HG02678 (cell line): Measurements from ENCODE around the gene AZIN2.
"Not testable (repeated sequence)": the region's sequence is repeated elsewhere in the genome, so short reads cannot be mapped to it uniquely, and the experiment has no call there.

Experiments used
- ATAC-seq: cut with Tn5 transposase; IDR thresholded peaks from one replicate; pipeline ENCODE4 v1.9.1; 2021; ENCODE audit warnings: mild to moderate bottlenecking, moderate library complexity; ENCODE audit not compliant: unreplicated experiment

Gene AZIN2

DNA sequence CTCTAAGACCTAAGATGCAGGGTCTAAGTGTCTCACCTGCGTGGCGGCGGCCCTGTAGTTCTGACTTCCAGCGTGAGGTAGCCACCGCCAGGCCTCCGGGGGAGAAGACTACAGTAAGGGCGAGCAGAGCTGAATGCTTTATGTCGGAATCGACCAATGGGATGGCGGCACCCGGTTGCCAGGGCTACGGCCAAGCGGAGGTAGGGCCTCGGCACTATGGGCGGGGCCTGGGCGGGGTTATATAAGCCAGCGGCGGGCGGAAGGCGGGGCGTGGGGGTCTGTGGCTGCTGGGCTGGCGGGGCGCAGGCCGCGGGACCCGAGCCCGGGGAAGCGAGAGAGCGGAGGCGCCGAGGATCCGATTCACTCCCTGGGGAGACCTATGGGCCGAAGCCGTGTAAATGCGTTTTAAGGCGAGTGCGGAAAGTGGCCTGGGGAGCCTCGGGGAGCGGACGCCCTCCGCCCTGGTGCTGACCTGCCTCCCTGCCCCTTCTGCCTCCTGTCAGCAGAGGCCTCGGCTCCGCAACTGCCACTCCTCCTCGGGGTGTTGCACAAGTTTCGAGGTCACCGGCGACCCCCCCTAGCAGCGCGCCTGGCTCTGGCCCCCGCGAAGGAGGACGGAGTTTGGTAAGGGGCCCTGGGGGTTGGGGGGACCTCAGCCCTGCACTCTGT is at the start of gene AZIN2:
Gene AZIN2 (plus strand): TSS at position 269 of the 669 bp plus-strand sequence. CDS start 1,097 bp downstream, outside the sequence.
- peak; percentile 95 for ATAC-seq

DNA sequence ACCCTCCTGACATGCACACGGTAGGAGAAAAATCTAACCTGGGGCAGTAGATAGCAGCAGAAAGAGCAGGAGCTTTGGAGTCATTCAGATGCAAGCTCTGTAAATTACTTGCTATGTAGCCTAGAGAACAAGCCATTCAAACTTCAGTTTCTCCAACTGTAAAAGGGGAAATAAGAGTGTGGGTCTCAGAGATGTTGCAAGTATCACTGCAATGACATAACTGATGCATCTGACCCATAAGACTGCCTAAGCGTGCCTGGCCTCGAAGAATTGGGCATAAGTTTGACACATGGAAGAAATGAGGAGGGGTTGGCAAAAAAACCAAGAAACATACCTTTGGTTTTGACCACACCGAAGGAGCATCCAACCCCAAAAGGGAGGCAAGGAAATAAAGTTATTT is 49.4 kb upstream of the AZIN2 start:
- no peak for ATAC-seq

DNA sequence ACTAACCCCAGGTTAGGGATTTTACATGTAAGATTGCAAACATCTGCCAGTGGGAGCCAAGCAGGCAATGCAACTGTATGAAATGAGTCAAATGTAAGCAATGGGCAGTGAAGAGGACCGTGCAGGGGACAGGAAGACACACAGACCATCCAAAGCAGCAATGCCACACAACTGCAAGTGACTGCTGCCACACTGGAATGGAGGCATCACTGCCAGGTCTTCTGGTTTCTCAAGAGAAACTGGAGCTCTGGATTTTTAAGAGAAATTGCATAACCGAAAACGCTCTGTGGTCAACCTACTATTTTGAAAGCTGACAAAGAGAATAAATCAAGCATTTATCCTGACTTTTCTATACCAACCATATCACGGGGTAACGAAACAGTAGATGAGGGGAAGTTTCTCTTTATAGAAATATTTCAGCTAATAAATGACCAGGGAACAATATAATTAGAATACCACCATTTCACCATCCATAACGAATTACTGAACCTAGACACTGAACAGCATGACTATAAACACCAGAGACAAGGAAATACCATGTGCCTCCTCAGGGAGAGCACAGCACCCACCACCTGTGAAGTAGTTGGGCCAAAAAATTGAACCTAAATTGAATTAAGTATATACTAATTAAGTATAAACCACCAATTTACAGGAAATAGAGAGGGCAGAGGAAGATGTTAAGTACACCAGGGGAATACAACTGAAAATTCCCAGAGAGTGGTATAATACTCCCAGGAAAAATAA is 48.7 kb upstream of the AZIN2 start:
- ATAC-seq = no peak

DNA sequence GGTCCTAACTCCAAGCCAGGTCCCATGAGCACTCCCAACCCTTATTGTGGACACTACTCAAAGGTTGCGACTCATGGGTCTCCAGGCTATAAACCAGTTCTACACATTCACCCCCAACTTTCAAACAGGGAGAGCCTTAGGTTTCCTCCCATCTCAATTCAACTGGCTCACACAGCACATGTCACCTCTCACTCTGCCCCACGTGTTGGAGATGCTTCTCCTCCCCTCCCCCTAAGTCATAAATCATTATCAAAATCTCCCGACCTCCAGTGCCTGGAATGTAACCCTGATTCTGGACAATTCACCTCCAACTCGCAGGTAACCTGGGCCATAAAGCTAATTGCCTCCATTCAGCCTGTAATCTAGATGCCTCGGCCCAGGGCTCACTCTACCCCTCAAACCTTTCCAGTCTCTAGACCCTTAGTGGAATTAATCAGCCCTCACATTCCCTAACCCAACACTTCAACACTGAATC is 44.9 kb upstream of the AZIN2 start:
- no peak for ATAC-seq

DNA sequence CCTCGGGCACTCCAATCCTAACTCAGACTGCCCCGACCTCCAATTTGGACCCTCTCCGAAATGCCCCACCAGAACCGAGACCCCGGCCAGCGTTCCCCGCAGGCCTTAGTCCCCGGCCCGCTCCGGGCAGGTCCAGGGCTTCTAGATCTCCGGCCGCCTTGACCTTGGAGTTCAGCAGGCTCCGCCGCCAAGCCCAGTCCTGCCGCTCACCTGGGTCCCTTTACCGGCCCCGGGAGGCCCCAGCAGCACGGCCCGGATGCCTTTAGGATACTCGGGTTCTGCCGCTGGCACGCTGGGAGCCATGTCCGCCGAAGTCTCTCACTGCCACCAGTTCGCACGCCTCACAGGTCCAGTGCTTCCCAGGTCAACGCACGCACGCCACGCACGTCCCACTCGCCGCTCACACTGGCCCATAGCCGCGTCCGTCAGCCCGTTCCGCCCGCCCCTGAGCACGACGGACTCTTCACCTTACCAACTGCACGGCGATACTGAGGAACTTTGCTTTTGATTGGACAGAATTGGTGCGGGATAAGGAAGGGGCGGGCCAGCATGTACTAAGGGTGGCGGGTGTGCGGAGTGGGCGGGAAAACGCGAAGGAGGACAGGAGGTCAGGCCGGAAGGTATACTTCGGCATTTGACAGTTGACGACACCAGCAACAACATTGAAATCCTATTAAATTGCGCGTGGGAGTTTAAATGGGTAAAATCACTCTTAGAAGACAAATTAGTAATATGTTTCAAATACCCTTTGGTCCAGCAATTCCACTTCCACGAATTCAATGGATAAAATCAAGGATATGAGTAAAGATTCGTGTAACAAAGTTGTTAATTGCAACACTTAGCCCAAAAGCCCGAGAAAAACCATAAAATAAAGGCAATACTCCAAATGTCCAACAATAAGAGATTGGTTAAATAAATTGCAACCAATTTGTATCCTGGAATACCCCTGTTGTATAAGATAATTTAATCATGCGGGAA is 44.1 kb upstream of the AZIN2 start, which contains the start of gene AK2:
Gene AK2 (minus strand): TSS at position 358 of the 978 bp plus-strand sequence. CDS start 55 bp downstream, at position 303.
- peak; percentile 99 for ATAC-seq

DNA sequence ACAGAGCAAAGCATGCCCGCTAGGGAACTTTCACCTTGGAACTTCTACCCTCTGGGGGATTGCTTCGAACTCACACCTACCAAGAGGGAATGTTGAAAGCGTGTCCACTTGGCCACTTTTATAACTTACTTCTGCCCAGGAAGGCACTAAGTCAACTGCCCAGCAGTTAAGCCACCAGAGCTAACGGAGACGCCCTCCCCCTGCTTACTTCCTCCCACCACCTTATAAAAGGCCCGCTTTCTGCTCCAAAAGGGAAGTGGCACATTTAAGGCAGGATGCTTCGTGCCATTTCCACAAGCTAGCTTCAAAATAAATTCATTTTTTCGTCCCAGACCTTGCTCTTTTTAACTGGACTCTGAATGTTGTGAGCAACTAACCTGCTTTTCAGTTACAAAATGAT is 41.1 kb upstream of the AZIN2 start:
- no peak for ATAC-seq

DNA sequence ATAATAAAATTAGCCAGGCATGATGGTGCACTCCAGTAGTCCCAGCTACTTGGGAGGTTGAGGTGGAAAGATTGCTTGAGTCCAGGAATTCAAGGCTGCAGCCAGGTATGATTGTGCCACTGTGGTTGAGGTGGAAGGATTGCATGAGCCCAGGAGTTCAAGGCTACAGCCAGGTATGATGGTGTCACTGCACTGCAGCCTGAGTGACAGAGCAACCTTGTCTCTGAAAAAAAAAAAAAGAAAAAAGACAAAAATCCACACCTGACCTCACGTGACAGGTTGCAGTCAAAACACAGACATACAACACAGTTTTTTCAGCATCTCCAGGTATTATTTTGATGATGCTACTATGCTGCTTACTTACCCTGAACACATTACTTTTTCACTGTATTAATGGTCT is 39.9 kb upstream of the AZIN2 start:
- no peak for ATAC-seq

DNA sequence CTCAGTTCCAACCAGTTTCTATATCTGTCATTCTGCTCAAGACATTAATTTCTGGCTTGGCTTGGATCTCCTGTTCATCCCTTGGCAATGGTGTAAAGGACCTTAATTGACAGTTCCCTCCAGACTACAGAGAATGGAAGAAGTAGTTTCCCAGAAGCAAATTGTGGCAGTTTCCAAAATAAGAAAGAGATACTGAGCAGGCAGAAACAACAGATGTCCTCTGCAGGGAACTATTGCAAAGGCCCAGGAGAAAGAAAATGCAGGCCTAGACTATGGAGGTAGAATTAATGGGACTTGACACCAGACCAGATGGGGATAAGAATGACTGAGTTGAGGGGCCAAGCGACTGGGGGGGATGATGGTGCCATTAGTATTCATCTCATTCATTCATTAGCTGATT is 38.1 kb upstream of the AZIN2 start:
- no peak for ATAC-seq

DNA sequence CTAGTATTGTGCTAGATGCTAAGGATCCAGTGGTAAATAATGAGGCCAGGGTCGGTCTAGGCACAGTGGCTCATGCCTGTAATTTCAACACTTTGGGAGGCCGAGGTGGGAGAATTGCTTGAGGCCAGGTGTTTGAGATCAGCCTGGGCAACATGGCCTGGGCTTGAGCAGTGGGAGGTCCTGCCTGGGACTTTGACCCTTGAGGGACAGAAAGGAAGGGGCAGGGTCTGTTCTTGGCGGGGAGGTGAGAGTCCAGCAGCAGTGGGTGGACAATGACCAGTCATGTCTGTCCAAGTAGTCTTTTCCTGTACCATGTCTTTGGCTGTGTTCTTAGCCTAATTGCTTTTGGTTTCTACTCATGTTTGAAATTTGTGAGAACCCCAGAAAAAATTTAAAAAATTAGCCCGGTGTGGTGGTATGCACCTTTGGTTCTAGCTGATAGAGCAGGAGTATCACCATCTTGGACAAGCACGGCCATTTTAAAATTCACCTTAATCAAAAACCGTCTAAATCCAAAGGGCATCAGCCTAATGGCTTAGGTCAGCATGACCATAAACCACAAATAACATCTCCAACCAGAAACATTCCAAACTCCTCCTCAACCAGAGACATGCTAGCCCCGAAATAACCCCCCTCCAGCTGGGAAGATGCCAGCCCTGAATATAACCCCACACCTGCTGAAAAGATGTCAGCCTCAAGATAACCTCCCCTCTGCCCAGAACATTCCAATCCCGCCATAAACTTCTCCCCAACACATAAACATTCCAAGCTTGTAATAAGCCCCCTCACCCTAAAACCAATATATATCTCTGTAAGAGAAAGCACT is 37.5 kb upstream of the AZIN2 start:
- no peak for ATAC-seq

DNA sequence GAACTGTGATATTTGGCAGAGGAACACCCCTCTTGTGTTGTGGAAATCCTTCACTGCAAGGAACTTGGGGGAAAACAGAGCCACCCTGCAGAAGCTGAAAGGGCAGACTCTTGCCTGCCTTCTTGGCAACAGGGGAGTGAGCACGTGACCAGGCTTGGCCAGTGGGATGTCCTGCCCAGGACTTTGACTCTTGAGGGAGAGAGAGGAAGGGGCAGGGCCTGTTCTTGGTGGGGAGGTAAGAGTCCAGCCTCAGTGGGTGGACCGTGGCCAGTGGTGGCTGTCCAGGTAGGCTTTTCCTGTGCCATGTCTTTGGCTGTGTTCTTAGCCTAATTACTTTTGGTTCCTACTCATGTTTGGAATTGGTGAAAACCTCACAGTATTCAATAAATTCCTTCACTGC is 35.7 kb upstream of the AZIN2 start:
- ATAC-seq = no peak

DNA sequence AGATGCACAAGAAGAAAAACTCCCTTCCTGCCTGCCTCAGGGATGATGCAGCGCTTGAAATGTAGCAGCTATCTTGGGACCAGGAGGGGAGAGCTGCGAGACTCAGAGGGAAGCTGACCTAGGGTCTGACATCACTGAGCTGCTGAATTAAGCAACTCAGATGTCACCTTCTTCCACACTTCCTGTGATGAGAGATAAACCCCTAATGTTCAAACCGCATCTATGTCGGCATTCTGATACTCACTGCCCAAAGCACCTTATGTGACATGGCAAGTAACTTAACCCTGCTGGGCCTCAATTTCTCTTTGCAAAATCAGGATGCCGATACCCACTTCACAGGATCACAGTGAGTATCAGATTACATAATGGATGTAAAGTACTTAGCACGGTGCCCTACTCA is 35.1 kb upstream of the AZIN2 start:
- ATAC-seq = no peak

DNA sequence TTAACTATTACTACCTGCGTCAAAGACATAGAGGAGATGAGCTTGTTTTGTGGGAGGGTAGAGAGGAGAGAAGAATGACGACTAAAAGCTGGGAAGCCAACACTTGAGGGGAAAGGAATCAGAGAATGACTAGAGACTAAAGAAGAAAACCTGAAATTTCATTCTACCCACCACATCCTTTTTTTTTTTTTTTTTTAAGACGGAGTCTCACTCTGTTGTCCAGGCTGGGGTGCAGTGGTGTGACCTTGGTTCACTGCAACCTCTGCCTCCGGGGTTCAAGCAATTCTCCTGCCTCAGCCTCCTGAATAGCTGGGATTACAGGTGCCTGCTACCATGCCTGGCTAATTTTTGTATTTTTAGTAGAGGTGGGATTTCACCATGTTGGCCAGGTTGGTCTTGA is 34.7 kb upstream of the AZIN2 start:
- not testable (repeated sequence) for ATAC-seq

DNA sequence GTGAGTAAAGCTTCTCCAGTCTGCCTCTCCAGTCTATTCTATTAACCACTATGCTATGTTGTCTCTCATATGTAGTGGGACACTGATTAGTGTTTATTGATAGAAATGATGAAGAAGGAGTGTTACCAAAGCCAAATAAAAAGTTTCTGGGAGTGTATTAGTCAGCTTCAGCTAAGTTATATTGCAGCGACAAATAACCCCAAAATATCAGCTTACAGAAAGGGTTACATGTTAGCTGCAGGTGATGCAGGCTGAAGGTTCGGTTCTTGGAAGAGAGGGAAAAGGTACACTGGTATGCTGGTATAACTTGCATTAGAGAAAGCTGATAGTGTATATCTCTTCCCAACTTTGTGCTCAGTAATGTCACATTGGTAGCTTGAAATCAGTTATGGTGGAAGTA is 33.7 kb upstream of the AZIN2 start:
- no peak for ATAC-seq

DNA sequence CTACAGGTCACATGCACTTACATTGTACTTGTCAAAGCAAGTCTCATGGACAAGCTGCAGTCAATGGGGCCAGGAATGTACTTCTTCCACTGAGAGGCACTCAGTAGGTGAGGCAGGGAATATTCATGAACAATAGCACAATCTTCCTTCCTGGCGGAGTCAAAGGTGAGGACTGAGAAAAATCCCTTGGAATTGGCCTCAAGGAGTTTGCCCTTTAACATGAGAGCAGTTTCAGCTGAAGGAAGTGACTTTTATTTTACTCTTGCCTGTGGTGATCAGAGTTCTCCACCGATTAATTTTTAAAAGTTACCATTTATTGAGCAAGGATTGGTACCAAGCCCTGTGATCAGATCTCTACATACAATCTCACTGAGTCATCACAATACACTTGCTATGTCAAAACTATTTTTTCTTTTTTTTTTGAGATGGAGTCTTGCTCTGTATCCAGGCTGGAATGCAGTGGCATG is 33.1 kb upstream of the AZIN2 start:
- no peak for ATAC-seq

DNA sequence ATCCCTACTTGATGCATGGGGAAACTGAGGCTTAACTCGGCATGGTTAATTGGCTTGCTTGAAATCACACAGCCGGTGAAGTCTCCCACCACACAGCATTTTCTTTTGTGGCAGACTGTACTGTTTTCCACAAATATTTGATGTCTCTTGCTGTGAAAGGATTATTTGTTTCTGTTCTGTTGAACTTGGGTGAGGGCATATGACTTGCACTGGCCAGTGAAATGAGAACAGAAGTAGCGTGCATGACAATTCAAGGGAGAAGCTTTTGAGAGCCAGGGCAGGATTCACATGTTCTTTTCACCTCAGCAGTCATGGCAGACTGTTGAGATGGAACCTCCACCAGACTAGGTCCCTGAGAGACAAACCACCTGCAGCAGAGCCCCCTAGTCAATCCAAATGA is 32.5 kb upstream of the AZIN2 start:
- ATAC-seq = no peak

DNA sequence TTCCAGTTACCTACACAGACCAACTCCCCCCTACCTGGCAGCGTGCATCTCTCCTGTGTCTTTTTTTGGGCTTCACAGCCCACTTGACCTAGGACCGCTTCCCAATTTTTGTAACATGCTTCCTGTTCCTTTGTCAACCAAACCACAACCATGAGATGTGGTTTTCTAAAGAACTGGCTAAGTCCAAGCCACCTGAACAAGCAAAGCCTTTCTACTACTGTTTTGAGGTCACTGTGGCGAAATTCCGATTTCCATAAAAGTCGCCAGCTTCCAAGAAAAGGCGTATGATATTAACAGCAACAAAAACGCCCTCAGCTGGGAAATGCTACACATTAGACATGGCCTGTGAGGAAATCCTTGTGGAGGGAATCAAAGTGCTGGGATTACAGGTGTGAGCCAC is 31.6 kb upstream of the AZIN2 start:
- no peak for ATAC-seq

DNA sequence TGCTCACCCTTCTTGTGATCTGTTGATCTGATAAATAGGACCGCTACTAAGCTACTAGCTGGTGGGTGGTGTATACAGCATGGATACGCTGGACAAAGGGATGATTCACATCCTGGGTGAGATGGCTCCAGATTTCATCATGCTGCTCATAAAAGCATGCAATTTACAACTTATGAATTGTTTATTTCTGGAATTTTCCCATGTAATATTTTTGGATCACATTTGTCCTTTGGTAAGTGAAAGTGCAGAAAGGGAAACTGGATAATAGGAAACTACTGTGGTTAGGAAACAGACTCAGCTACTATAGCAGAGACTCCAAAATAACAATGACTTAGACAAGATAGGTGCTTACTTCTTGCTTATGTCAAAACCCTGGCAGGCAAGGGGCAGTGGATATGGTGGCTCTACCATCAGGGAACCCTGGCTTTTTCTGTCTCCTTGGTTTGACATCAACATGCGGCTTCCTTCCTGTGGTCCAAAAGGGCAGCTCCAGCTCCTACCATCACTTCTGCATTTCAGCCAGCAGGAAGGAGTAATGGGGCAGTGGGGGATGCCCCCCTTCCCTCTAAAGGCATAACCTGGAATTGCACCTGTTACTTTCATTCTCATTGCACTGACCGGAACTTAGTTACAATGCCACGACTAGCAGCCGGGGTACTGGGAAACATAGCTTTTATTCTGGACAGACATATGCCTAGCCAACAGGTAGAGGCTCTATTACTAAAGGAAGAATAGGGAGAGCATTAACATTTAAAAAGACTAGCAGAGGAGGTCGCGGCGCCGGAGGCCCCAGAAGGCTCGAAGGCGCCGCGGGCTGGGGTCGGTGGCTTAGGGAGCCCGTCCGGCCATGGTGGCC is 30.5 kb upstream of the AZIN2 start:
- no peak for ATAC-seq

DNA sequence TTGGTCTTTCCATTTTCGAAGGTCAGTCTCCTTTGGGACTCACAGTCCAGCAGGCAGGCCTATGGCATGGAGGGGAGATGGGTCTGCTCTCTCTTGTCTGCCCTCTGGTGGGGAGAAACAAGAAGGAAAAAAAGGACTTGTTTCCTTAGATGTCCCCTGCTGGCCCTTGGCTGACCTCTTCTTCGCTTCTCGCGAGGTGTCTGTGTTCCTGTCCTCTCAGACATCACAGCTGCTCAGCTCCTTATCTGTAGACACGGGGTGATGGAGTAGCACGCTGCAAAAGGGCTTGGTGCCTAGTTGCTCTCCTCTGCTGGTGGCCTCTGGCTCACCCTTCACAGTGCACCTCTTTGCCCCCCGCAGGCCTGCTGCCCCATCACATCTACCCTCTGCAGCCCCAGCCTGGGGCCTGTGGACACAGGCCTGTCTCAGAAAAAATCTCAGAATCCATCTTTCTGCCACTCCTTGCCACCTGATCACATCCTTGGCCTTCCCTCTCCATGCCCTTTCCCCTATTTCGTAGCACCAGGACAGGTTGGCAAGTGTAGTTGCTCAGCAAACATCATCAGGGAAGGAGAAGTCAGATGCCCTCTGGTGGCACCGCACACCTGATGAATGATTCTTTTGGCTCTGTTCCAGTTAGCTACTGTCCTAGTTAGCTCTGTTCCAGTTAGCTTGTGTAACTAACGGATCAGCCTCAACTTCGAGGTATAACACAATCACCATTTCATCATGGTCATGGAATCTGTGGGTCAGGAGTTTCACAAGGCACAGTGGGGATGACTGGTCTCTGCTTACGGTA is 25.5 kb upstream of the AZIN2 start:
- ATAC-seq = no peak
